Measurements from ENCODE around the gene RALGAPA1.
"Not testable (repeated sequence)": the region's sequence is repeated elsewhere in the genome, so short reads cannot be mapped to it uniquely, and the experiment has no call there.

RALGAPA1 gene

GRCh38 chr14:35696575-35696974 lies 112.5 kb downstream of the RALGAPA1 start:
- no peak for DNase-seq

GRCh38 chr14:35696119-35696518 lies 113.0 kb downstream of the RALGAPA1 start:
- DNase-seq, result no peak

DNA sequence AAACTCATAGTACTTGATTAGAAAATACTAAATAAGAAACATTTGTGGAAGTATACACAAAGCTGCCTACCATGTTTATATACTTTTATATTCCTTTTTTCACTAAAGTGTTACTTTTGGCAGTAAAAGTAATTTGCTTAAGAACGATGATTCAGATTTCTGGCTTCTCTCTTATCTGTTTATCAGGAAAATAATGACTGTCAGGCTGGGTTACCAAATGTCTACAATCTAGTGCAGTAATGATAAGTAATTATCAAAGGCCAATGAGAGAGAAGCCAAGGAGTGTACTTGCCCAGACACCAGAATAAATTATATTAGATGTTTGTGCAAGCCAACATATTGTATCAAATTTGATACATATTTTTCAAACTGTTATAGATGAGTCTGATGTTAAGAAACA lies 113.4 kb downstream of the RALGAPA1 start:
- no peak for DNase-seq

DNA sequence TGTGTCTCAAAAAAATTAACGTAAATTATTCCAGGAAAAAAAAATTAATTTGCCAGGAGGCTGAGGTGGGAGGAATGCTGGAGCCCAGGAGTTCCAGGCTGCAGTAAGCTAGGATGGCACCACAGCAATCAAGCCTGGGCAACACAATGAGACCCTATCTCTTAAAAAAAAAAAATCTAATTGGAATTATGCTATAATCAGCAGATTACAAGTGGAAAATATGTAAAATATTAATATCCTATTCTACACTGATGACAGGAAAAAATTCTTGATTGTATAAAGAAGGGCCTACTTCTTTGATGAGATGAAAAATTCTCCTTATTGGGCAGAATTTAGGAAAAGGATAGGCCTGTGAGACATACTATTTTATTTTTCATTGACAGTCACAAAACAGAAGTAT lies 114.0 kb downstream of the RALGAPA1 start:
- no peak for DNase-seq

GRCh38 chr14:35689000-35689460 lies 120.1 kb downstream of the RALGAPA1 start:
- DNase-seq, result no peak

- no peak for DNase-seq
These were observed 120.8 kb downstream of the RALGAPA1 start for GRCh38 chr14:35688126-35688826.

DNA sequence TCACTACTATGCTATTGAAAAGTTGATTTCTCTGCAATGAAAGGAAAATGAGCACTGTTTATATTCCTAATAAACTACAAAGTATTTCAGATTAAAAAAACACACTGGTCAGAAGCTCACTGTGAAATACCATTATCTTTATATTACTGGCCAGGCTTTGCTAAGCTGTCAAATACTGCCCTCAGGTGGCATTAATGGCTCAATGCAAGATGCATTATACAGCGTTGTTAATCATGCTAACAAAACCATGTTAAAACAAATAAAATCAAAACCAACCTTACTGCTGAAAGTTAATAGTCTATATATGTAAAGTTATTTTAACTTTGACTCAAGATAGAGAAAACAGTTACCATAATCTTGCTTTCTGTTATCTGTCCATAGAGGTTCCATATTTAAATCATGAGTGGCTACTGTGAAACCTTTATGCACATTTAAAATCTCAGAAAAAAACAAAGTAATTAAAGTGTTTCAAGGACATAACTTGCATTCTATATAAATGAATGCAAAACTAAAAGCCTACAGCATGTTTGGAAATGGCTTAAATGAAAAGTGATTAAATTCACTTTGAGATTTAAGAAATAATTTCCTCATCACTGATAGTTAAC lies 121.7 kb downstream of the RALGAPA1 start:
- DNase-seq, result no peak

GRCh38 chr14:35683688-35684087 lies 125.4 kb downstream of the RALGAPA1 start:
- not testable (repeated sequence) for DNase-seq

DNA sequence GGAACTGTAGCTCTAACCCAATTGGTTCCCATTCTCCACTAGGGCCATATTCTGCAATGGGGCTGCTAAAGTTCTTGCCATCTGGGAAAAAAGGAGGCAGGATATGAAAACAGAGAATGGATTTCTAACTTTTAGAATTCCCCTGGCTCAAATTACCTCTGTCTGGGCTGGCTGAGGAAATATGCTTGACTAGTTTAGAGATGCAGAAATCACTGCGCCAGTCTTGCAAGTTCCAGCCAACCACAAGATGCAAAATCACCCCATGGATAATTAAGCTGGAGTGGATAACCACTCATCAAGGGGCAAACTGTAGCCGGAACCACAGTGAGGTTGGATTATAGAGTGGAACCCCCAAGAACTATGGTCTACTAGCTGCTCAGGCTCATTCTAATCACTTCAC lies 126.3 kb downstream of the RALGAPA1 start:
- DNase-seq, result no peak

GRCh38 chr14:35678403-35679028 lies 130.6 kb downstream of the RALGAPA1 start:
- no peak for DNase-seq

GRCh38 chr14:35669782-35670181 lies 139.3 kb downstream of the RALGAPA1 start:
- no peak for DNase-seq

GRCh38 chr14:35666429-35667043 lies 142.6 kb downstream of the RALGAPA1 start:
- DNase-seq, result no peak

- no peak for DNase-seq
These were observed 147.2 kb downstream of the RALGAPA1 start for GRCh38 chr14:35661875-35662274.

- DNase-seq, result no peak
These were observed 156.1 kb downstream of the RALGAPA1 start for GRCh38 chr14:35653045-35653444.

GRCh38 chr14:35643513-35643912 lies 165.6 kb downstream of the RALGAPA1 start:
- no peak for DNase-seq

DNA sequence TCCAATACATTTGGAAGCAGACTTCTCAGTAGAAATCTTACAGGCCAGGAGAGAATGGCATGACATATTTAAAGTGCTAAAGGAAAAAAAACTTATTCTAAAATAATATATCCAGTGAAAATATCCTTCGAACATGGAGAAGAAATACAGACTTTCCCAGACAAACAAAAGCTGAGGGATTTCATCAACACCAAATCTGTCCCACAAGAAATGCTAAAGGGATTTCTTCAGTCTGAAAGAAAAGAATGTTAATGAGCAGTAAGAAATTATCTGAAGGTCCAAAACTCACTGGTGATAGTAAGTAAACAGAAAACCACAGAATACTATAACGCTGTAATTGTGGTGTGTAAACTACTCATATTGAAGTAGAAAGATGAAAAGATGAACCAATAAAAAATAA lies 171.2 kb downstream of the RALGAPA1 start:
- no peak for DNase-seq

DNA sequence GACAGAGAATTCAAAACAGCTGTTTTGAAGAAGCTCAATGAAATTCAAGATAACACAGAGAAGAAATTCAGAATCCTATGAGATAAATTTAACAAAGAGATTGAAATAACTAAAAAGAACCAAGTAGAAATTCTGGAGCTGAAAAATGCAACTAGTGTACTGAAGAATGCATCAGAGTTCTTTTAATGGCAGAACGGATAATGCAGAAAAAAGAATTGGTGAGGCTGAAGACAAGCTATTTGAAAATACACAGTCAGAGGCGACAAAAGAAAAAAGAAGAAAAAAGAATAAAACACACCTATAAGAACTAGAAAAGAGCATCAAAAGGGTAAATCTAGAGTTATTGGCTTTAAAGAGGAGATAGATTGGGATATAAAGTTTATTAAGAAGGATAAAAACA lies 171.8 kb downstream of the RALGAPA1 start:
- no peak for DNase-seq

DNA sequence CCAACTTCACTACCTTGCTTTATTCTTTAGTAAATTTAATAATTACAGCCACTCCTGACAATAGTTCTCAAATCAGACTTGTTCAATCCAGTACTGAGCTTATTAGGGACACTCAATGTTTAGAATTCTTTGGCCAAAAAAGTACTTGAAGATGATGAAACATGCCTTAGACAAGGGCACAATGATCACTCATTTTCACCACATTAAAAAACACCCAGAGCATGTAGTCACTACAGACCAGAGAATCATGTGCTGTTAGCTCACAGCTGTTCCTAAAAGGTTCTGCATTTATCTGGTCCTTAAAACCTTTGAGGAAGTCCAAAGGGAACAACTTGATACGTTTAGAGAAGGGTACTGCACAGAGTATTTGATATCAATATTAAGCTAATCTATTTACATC lies 176.4 kb downstream of the RALGAPA1 start:
- DNase-seq, result no peak

DNA sequence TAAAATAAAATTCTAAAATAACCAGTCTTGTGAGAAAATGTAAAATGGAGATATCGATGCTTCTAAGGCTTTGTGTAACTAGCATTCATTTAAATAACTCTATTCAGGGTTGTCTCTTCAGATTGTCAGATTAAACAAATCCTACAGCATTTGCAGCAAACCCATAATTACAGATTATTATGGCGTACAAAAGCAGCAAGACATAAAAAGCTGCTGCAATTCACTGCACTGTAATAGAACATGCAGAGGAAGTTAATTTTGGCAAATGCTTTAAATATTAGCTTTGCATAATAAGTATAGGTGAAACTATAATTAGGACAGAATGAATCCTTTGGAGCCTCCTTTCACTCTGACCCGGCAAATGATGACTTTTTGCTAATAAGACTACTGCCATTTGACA lies 176.8 kb downstream of the RALGAPA1 start:
- DNase-seq, result no peak

DNA sequence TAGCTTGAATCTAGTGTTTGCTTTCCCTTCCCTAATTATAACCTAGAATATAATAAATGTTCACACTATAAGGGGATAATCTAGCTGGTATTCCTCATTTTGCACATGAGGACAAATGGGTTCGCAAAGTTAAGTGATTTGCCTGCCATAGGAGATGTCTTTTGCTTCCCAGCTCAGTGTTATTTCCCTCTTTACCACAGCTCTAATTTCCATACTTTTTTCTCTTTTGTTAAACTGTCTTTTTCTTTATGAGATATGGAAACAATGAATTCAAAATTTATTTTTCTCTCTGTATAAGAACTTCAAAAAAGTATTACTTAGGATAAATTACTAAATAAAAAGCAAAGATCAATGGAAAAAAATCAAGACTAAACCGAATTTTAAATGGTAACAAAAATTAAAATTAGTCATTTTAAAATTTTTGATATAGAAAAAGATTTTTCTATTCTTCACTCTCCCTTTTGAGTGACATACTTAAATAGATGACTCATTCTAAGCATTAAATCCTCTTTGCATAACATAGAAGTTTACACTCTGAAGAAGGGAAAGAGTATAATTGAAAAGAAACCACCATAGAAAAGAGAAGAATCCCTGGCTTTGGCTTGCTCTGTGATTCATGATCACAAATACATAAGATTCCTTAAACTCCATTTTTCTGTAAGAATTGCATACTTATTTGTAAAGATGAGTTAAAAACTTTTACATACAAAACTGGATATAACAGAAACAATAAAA lies 177.9 kb downstream of the RALGAPA1 start:
- no peak for DNase-seq

GRCh38 chr14:35628989-35629388 lies 180.1 kb downstream of the RALGAPA1 start:
- DNase-seq, result no peak

DNA sequence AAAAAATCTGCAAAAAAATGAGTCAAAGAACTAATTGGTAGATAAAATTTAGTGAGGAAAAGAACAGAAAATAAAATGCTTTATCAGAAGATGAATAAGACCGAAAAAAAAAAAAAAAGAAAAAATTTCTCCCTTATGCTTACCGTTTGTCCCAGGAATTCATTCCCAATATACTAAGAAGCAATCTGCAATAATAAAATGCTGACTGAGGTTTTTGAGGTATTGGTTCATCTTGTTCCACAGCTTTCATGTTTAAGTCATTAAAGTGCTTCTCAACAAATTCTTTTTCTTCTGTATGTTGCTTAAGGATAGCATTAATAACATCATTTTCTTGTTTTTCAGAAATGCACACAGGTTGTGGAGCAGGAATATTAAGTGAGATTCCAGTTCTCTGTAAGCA lies 182.1 kb downstream of the RALGAPA1 start:
- not testable (repeated sequence) for DNase-seq

DNA sequence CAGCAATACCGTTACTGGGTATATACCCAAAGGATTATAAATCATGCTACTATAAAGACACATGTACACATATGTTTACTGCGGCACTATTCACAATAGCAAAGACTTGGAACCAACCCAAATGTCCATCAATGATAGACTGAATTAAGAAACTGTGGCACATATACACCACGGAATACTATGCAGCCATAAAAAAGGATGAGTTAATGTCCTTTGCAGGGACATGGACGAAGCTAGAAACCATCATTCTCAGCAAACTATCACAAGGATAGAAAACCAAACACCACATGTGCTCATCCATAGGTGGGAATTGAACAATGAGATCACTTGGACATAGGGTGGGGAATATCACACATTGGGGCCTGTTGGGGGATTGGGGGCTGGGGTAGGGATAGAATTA lies 187.1 kb downstream of the RALGAPA1 start:
- not testable (repeated sequence) for DNase-seq

Measured in activated CD8-positive, alpha-beta memory T cell treated with anti-CD3 and anti-CD28 coated beads, Interleukin-2, amount 50 U/mL, for 48 hours (primary cell).